ENCODE results near the gene CPE. TPM values are rescaled to one million over a fixed set of nuclear protein-coding genes. Genes with fewer than 3 reads are reported as not detected.
A peak's percentile ranks its signal among the peaks of the same experiment; 100 is the strongest.

Gene CPE
- total and polyA plus RNA-seq, 10 of the 15 experiments (the other 5 are each of a cell fraction or from before 2014, with no cell fraction given), result 0.05 to 0.14 TPM; not detected in 8

DNA sequence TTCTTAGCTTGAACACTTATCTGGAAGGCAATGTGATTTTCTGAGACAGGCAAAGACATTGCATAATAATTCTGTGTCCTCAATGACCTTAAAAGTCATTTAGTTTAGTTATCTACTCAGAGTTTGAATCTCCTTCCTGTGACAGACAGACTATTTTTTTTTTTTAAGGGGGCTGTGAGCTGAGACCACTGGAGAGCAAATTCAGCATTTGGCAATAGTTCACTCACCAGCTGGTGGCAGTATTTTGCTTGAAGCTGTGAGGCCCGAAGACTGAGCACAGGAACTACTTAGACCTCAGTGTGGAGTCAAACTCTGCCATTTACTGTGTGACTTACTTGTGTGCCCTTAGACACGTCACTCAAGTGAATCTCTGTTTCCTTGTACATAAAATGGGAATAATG, 22.9 kb upstream of the CPE start:
- TF ChIP-seq, protein P1, sequence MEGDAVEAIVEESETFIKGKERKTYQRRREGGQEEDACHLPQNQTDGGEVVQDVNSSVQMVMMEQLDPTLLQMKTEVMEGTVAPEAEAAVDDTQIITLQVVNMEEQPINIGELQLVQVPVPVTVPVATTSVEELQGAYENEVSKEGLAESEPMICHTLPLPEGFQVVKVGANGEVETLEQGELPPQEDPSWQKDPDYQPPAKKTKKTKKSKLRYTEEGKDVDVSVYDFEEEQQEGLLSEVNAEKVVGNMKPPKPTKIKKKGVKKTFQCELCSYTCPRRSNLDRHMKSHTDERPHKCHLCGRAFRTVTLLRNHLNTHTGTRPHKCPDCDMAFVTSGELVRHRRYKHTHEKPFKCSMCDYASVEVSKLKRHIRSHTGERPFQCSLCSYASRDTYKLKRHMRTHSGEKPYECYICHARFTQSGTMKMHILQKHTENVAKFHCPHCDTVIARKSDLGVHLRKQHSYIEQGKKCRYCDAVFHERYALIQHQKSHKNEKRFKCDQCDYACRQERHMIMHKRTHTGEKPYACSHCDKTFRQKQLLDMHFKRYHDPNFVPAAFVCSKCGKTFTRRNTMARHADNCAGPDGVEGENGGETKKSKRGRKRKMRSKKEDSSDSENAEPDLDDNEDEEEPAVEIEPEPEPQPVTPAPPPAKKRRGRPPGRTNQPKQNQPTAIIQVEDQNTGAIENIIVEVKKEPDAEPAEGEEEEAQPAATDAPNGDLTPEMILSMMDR (IDR thresholded peaks at IDR 0.05 in 2 of 3, conservative IDR thresholded peaks at IDR 0.05 in 1 of 3; ENCODE audit: control insufficient read depth in 2 of 3, extremely low read depth in 1 of 3, insufficient read depth in 1 of 3, low read depth in 3 of 3, low read length in 3 of 3), result peak; percentile 39 to 48 (median 43); a peak in 5 of 6 replicates
- TF ChIP-seq RAD21 (IDR thresholded peaks at IDR 0.05; ENCODE audit: insufficient read depth, low read depth, low read length) (0 out of 2 replicates have a peak, but pooled peaks have one; percentile 28), SIN3A (IDR thresholded peaks at IDR 0.05; ENCODE audit: low read depth, low read length) (no peak)
- peak; percentile 84 for ATAC-seq
- ChIA-PET POLR2A (no interaction called here), SMC1A (ENCODE audit: uncharacterized antibody, unreplicated experiment) (interaction anchor here (0.7 to 2.0 kb wide), 6 partner anchors 10 to 228 kb away, joined by 3 to 8 read pairs (median 4); no protein-coding TSS in a partner anchor), CTCF (interaction anchor here (0.6 to 2.8 kb wide), 24 partner anchors 9 to 1238 kb away, joined by 3 to 18 read pairs (median 4); partner anchors contain the start of gene TMEM192), RAD21 (ENCODE audit: unreplicated experiment) (interaction anchor here (0.8 to 1.6 kb wide), 3 partner anchors 13 to 225 kb away, joined by 3 to 6 read pairs (median 4); no protein-coding TSS in a partner anchor)
- intact Hi-C loops (cut with micrococcal nuclease; ENCODE audit: unreplicated experiment) (loop anchor here (1.0 kb wide), 1 partner anchor 108 kb away; no protein-coding TSS in a partner anchor), in situ Hi-C loops (cut with MboI) (no loop called here)
- Histone ChIP-seq H2AFZ (ENCODE audit: control insufficient read depth, low read depth, low read length) (no peak overlapping the region), H3K36me3 (ENCODE audit: control insufficient read depth in 2 of 2, insufficient read depth in 2 of 2, low read length in 1 of 2) (no peaks in the 10 kb centered on the region), H3K4me3 (no peak overlapping the region), H3K79me2 (ENCODE audit: control insufficient read depth, insufficient read depth, low read length) (no peaks in the 10 kb centered on the region), H3K27ac (ENCODE audit: control insufficient read depth, insufficient read depth) (no peak overlapping the region), H3K27me3 (replicated peaks in 1 of 2; ENCODE audit: control insufficient read depth in 2 of 2, insufficient read depth in 2 of 2, low read length in 1 of 2) (peaks cover 2 to 6% of the 10 kb centered on the region in 2 experiments; a peak in 1 of 4 replicates), H3K4me2 (ENCODE audit: control insufficient read depth, insufficient read depth) (no peak overlapping the region), H3K9ac (ENCODE audit: control insufficient read depth, insufficient read depth, low read length) (no peak overlapping the region), H3K4me1 (ENCODE audit: control insufficient read depth, insufficient read depth, low read length) (no peaks in the 10 kb centered on the region), H4K20me1 (ENCODE audit: control insufficient read depth, insufficient read depth) (no peaks in the 10 kb centered on the region), H3K9me3 (replicated peaks; ENCODE audit: control insufficient read depth, insufficient read depth, low read length) (no peaks in the 10 kb centered on the region)
- BruUV-seq (replicated peaks), result no TSS peak
- WGBS (ENCODE audit: insufficient coverage, insufficient replicate concordance, low lambda C conversion rate, missing lambda C conversion rate), result 0% methylated on average over 2 of the region's 2 CpGs
- DNase-seq (ENCODE audit: low read depth, low spot score), result no peak
- peak; percentile 7 for FAIRE-seq

DNA sequence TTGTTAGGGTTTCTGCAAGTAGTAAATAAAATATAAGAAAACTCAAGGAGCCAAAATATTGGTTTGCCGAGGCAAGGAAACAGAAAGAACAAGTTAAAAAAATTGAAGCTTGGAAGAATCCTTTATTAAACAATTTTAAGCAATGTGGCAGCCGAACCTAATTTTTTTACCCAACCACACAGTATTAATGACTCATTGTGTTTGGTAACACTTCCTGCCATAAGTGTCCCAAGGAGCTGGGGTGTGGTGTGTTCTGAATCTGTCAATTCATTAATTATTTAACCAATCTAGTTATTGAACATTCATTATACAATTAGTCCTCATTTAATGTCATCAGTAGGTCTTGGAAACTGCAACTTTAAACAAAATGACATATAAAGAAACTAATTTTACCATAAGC, 19.3 kb upstream of the CPE start:
- Histone ChIP-seq H2AFZ (ENCODE audit: control insufficient read depth, low read depth, low read length) (no peak overlapping the region), H3K27ac (ENCODE audit: control insufficient read depth, insufficient read depth) (no peak overlapping the region), H3K9me3 (replicated peaks; ENCODE audit: control insufficient read depth, insufficient read depth, low read length) (no peaks in the 10 kb centered on the region), H3K9ac (ENCODE audit: control insufficient read depth, insufficient read depth, low read length) (no peak overlapping the region), H3K4me1 (ENCODE audit: control insufficient read depth, insufficient read depth, low read length) (no peaks in the 10 kb centered on the region), H3K36me3 (ENCODE audit: control insufficient read depth in 2 of 2, insufficient read depth in 2 of 2, low read length in 1 of 2) (no peaks in the 10 kb centered on the region), H3K27me3 (replicated peaks in 1 of 2; ENCODE audit: control insufficient read depth in 2 of 2, insufficient read depth in 2 of 2, low read length in 1 of 2) (peaks cover 2 to 9% of the 10 kb centered on the region in 2 experiments; a peak in 2 of 4 replicates), H3K4me3 (no peak overlapping the region), H4K20me1 (ENCODE audit: control insufficient read depth, insufficient read depth) (no peaks in the 10 kb centered on the region), H3K79me2 (ENCODE audit: control insufficient read depth, insufficient read depth, low read length) (no peaks in the 10 kb centered on the region), H3K4me2 (ENCODE audit: control insufficient read depth, insufficient read depth) (no peak overlapping the region)
- BruUV-seq (replicated peaks), result no TSS peak
- DNase-seq (ENCODE audit: low read depth, low spot score) (no peak), ATAC-seq (peak; percentile 57), FAIRE-seq (no peak)
- SMC1A ChIA-PET (ENCODE audit: uncharacterized antibody, unreplicated experiment), result interaction anchor here (0.8 to 1.6 kb wide), 6 partner anchors 17 to 229 kb away, joined by 3 to 5 read pairs (median 3); no protein-coding TSS in a partner anchor
- POLR2A ChIA-PET, result interaction anchor here (1.1 kb wide), 1 partner anchor 246 kb away, joined by 3 read pairs; no protein-coding TSS in a partner anchor
- intact Hi-C loops (cut with micrococcal nuclease; ENCODE audit: unreplicated experiment), result no loop called here
- CTCF ChIA-PET, result interaction anchor here (0.8 to 2.4 kb wide), 6 partner anchors 9 to 681 kb away, joined by 3 to 11 read pairs (median 4); no protein-coding TSS in a partner anchor
- RAD21 ChIA-PET (ENCODE audit: unreplicated experiment), result interaction anchor here (0.8 kb wide), 1 partner anchor 228 kb away, joined by 4 read pairs; no protein-coding TSS in a partner anchor
- in situ Hi-C loops (cut with MboI), result no loop called here
- WGBS (ENCODE audit: insufficient coverage, insufficient replicate concordance, low lambda C conversion rate, missing lambda C conversion rate), result 15% methylated on average over 2 of the region's 2 CpGs
- TF ChIP-seq, protein P2, sequence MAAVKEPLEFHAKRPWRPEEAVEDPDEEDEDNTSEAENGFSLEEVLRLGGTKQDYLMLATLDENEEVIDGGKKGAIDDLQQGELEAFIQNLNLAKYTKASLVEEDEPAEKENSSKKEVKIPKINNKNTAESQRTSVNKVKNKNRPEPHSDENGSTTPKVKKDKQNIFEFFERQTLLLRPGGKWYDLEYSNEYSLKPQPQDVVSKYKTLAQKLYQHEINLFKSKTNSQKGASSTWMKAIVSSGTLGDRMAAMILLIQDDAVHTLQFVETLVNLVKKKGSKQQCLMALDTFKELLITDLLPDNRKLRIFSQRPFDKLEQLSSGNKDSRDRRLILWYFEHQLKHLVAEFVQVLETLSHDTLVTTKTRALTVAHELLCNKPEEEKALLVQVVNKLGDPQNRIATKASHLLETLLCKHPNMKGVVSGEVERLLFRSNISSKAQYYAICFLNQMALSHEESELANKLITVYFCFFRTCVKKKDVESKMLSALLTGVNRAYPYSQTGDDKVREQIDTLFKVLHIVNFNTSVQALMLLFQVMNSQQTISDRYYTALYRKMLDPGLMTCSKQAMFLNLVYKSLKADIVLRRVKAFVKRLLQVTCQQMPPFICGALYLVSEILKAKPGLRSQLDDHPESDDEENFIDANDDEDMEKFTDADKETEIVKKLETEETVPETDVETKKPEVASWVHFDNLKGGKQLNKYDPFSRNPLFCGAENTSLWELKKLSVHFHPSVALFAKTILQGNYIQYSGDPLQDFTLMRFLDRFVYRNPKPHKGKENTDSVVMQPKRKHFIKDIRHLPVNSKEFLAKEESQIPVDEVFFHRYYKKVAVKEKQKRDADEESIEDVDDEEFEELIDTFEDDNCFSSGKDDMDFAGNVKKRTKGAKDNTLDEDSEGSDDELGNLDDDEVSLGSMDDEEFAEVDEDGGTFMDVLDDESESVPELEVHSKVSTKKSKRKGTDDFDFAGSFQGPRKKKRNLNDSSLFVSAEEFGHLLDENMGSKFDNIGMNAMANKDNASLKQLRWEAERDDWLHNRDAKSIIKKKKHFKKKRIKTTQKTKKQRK (IDR thresholded peaks at IDR 0.05; ENCODE audit: low read depth, low read length), result no peak
- TF ChIP-seq CHD1 (IDR thresholded peaks at IDR 0.05; ENCODE audit: low read depth, low read length), result no peak

Data from GM12878 (cell line).